Epidermal melanocyte (primary cell): ENCODE measurements around the gene COQ3.
"Not testable (repeated sequence)": the region's sequence is repeated elsewhere in the genome, so short reads cannot be mapped to it uniquely, and the experiment has no call there.

Experiments
- DNase-seq: peaks from one replicate; pipeline ENCODE4 v3.0.0; 2011; ENCODE audit warnings: low spot score; ENCODE audit not compliant: insufficient read length

Gene COQ3

GRCh38 chr6:99390896-99391295 is 3.1 kb downstream of the COQ3 start:
- no peak for DNase-seq

- DNase-seq: no peak
Measured at GRCh38 chr6:99384507-99384906, 9.5 kb downstream of the COQ3 start.

DNA sequence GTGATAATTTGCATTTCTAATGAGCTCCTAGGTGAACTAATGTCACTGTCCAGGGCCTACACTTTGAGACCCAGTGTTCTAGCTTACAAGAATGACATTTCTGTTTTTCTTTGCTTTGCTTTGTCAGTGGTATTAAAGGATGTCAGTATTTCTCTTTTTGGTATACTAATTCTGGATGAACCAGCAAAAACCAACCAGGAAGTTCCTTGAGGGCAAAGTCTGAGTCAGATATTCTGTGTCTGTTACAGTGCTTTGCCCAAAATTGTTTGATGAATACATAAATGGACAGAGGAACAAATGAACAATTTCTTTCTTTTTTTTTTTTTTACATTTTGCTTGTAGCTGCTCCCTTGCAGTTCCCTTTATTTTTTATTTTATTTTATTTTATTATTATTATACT is 15.4 kb downstream of the COQ3 start:
- no peak for DNase-seq

GRCh38 chr6:99369533-99369932 is 24.5 kb downstream of the COQ3 start:
- no peak for DNase-seq

DNA sequence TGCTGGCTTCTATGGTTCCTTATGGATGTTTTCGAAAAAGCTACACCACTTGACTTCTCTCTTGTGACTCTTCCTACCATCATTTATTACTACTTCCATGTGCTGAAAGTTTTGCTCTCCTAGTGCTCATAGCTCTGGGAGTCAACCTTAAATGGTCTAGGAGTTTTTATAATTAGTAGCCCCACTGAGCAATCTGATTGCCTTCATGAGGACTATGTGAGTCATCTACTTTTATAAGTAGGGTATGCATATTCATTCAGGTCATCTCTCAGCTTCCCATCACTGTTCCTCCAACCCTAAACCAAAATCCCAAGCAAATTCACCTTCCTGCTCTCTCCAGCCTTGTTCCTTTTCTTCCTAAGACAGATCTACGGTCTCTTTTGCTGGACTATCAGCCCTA is 27.1 kb downstream of the COQ3 start:
- DNase-seq: no peak

- no peak for DNase-seq
Measured at GRCh38 chr6:99364026-99364425, 30.0 kb downstream of the COQ3 start.

- DNase-seq: no peak
Measured at GRCh38 chr6:99362678-99363268, 31.2 kb downstream of the COQ3 start.

- no peak for DNase-seq
Measured at GRCh38 chr6:99359800-99360199, 34.2 kb downstream of the COQ3 start.

- DNase-seq: no peak
Measured at GRCh38 chr6:99356641-99357040, 37.4 kb downstream of the COQ3 start.

- no peak for DNase-seq
Measured at GRCh38 chr6:99354983-99355382, 39.0 kb downstream of the COQ3 start.

- no peak for DNase-seq
Measured at GRCh38 chr6:99353126-99353525, 40.9 kb downstream of the COQ3 start.

- no peak for DNase-seq
Measured at GRCh38 chr6:99350573-99350972, 43.4 kb downstream of the COQ3 start.

DNA sequence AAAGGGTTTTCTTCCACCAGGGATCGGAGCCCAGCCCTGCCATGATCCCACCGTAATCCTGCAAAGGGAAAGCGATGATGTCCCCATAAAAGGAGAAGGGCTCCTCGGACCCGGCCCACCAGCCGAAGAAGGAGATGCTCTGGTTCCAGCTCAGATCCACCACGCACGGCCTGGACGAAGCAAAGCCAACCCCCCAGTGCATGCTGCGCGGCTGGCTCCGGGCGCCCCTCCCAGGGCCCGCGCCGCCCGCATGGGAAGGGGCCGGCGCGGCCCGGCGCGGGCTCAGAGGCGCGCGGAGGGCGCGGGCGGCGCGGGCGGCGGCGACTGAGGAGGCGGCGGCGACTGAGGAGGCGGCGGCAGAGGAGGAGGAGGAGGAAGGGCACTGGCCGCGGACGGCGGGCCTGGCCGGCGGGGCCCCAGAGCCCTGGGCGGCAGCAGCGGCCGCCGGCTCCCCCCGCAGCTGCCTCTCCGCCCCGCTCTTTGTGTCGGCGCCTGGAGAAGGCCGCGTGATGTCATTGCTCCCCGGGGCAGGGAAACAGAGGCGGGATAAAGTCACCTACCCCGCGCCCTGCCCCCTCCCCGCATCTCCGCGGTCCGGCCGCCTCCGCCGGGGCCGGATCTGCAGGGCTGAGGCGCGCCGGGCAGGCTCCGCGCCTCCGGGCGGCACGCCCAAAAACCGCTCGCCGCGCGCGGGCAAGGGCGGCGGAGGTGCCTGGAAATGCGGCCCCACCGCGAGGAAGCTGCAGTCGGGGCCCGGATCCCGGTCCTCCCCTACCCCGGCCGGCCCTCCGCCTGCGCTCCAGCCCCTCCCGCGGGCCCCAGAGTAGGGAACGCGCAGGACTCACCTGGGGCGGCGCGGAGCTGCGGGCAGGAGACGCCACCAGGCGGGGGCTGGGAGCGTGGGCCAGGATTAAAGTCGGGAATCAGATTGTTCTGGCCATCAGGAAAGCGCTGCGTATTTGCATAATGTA is 44.5 kb downstream of the COQ3 start, which contains the start of gene FAXC:
TSS of gene FAXC (minus strand) at position 504 of the 971 bp plus-strand sequence. CDS start at position 202, 302 bp downstream.
- DNase-seq: peak; percentile 23

DNA sequence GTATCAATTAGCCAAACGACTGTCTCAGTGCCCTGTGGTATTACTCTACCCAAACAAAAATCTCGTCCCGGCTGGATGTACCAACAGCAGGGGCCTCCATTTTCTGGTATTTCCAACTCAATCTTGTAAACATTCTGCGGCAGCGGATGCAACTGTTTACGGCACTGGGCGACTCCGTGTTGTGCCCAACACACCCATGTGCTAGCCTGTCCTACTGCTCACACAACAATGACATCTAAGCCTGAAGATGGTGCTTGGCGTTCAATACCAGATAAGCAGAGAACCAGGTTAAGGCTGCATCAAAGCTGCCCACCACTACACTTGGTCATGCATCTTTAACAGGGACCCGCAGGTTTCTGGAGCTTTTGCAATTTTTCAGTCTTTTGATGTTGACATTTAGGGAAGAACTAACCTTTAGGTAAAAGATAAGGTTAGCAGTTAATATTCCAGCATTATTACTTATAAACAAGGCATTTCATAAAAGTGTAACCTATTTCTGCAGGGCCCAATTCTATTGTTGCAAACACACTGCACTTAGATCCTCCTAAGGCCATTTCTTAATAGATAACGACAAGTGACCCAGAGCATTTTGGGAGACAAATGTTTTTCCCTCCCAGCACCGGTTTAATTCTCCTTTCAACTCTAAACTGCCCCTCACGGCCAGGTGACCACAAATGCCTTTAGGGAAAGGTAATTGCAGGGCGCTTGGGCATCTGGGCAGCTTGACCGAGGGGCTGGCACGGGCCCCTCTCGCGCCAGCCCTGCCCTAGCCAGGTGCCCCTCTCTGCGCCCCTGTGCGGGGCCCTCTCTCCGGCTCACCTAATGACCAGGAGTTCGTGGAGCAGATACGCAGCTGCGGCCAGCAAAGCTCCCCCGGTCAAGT is 45.5 kb downstream of the COQ3 start:
- DNase-seq: no peak

DNA sequence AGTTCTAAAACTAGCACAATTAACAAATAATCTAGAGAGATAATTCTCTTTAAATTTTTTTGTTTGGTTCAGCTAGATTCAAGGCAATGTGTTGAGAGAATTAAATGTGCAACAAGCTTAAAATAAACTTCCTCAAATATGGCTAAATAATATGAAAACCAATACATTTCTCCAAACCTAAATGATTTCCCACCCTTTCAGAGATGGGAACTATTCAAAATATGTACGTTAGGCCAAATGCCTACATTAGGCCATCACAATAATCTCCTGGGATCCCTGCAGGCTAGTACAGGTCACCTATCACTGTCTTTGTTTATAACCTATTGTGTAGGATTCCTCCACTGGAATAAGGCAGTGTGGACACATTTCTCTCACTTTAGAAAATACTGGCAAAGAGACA is 46.2 kb downstream of the COQ3 start:
- no peak for DNase-seq

- no peak for DNase-seq
Measured at GRCh38 chr6:99346595-99346994, 47.4 kb downstream of the COQ3 start.

- DNase-seq: no peak
Measured at GRCh38 chr6:99345164-99345563, 48.8 kb downstream of the COQ3 start.

DNA sequence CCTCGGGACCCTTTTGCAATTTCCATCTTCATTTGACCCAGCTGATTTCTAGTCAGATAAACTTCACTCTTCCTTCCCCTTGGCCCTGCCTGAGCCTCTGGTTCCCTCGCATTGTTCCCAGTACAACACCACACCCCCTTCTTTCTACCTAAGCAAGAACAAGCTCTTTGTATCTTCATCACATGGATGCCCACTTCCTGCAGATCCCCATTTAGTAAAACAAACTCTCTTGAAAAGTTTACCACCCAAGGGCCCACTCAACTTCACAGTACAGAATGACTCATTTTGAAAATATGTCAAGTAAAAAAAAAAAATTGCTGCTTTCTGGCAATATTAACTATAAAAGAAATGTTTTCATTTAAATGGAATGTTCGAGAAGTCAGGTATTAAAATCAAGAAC is 49.7 kb downstream of the COQ3 start:
- no peak for DNase-seq

GRCh38 chr6:99341862-99342455 is 52.0 kb downstream of the COQ3 start:
- DNase-seq: no peak

- no peak for DNase-seq
Measured at GRCh38 chr6:99338188-99338587, 55.8 kb downstream of the COQ3 start.

DNA sequence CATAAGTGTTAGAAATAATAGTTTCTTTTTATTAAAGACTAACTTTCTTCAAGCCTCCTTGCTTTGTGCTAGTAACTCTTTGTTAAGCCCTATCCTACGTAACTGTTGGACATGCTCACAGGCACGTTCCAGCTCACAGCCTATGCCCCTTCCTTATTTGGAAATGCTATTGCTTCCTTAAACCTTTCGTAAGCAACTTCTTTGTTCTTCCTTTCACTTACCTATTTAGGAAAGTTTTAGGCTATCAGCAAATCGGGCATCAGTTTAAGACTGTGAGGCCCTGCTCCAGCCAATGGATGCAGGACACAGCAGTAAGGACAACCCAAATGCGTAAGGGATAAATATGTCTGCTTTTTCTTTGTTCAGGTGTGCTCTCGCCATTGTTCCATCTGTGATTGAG is 58.7 kb downstream of the COQ3 start:
- DNase-seq: not testable (repeated sequence)
